Activated T-cell treated with anti-CD3 and anti-CD28 coated beads for 1 hour (primary cell): ENCODE results near the gene CRYGD.
"Not testable (repeated sequence)": the region's sequence is repeated elsewhere in the genome, so short reads cannot be mapped to it uniquely, and the experiment has no call there.

Experiments
- DNase-seq: peaks from one replicate; pipeline ENCODE4 v3.0.0-alpha.2; 2020; ENCODE audit warnings: low read depth

Gene CRYGD

DNA sequence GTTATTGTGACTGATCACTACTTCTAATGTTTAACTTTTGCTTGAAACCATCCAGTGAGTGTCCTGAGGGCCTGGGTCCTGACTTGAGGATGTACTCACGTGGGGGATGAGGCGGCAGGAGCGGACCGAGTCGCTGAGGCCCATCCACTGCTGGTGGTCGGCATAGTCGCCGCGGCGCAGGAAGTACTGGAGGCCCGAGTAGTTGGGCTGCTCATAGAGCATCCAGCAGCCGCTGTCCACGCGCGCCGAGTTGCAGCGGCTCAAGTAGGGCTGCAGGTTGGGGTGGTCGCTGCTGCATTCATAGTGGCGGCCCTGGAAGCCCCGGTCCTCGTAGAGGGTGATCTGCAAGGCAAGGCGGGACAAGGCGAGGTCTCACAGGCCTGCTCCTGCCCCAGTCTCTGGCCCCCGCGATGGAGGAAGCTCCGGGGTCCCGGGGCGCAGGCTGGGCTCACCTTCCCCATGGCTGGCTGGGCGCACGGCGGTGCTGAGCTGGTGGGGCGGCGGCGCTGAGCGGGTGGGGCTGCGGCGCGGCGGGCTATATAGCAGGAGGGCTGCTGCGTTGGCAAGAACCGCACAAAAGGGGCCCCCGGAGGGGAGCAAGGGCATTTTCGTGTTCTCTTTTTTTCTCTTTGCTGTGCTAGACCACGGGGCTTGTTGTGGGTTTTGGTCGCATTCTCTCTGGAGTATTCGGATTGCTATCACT is at the start of gene CRYGD:
TSS of gene CRYGD (minus strand) at position 512 of the 703 bp plus-strand sequence. CDS start at position 461, 51 bp downstream.
- not testable (repeated sequence) for DNase-seq

DNA sequence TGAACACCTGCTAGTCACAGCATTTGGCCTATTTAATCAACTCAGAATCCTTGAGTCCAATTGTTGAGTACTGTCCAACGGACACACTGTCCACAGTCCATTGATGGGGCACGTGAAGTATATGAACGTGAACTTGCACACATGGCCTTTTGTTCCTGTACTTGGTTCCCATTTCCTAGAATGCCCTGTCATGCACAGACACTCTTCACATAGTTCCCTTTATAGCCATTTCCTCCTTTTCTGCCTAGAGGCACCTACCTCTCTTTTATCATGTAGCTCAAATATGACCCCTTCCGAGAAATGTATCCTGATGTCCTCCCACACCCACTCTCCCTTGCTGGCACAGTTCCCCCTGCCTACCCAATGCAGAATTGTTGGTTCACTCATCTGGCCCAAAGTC is 47.8 kb upstream of the CRYGD start:
- DNase-seq = no peak

DNA sequence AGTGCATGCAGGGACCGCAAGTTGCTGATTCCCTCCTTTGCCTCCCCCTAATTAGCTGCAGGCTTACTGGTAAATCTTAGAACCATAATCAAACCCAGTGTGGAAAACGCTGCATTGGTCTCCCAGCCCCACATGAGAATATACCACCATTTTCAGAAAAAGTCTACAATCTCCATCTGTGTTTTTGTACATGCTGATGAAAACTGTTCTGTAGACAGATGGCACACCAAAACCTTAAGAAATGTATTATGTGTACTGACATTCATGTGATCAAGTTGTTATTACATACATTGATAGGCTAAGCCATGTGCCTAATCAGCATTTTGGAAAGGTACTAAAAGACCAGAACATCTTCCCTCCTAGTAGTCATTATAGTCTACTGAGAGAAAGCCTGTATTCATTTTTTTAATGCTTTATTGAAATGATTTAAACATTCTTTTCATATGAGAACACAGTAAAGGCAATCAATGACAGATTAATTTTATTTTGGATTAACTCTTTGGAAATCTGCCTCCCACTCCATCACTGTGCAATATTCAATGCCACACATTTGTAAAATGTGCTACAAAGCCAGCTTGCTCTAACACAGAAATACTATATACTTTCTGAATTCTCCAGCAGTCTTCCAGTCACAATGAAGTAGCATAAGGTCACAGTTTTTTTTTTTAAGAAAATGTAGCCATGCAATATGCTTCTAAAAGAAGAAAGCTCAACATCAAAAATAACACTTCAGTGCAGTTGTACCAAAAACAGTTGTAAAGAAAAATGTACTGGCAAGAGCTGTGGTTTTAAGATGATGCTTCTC is 40.8 kb upstream of the CRYGD start:
- no peak for DNase-seq

DNA sequence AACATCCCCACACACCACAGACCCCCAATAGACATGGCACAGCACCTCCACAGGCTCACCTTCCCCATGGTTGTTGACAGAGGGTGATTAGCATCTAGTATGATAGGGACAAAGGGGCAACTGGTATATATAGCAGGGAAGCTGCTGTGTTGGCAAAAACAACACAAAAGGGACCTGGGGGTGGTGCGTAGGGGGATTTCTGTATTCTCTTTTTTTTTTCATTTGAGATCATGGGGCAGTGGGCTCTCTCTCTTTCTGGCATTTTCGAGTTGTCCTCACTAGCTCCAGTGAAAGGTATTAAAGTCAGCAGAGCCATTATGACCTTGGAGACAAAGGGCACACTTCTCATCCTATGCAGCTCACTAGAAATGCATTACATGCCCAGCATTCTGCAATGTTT is 39.2 kb upstream of the CRYGD start, which contains the start of gene CRYGA:
TSS of gene CRYGA (minus strand) at position 101 of the 400 bp plus-strand sequence. CDS start at position 68, 33 bp downstream.
- DNase-seq = no peak

DNA sequence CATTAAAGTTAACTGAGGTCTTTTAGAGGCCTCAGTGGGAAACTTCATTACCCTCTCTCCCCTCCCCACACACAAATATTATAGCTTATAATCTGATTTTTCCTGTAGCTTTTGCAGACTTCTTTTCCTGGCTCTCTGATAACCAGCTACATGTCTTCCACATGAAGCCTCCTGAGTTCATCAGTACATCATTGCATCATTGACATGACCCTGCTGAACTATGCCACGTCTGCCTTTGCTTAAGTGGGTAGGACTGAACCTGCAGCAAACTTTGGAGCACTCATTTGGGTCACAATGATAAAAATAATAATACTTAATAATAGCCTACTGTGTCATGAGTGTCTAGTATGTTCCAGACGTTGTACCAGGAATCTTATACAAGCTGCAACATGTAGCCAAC is 32.1 kb upstream of the CRYGD start:
- DNase-seq = no peak

DNA sequence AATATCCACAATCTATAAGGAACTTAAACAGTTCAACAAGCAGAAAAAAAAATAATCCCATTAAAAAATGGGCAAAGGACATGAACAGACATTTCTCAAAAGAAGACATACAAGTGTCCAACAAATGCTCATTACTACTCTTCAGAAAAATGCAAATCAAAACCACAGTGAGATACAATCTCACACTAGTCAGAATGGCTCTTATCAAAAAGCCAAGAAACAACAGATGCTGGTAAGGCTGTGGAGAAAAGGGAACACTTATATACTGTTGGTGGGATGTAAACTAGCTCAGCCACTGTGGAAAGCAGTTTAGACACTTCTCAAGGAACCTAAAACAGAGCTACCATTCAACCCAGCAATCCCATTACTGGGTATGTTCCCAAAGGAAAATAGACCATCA is 28.8 kb upstream of the CRYGD start:
- DNase-seq = no peak

DNA sequence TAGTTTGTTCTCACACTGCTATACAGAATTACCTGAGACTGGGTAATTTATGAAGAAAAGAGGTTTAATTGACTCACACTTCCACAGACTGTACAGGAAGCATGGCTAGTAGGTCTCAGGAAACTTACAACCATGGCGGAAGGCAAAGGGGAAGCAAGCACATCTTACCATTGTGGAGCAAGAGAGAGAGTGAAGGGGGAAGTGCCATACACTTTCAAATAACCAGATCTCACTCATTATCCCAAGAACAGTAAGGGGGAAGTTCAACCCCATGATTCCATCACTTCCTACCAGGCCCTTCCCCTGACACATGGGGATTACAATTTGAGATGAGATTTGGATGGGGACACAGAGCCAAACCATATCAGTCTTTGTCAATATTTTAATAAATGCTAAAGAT is 26.6 kb upstream of the CRYGD start:
- no peak for DNase-seq

DNA sequence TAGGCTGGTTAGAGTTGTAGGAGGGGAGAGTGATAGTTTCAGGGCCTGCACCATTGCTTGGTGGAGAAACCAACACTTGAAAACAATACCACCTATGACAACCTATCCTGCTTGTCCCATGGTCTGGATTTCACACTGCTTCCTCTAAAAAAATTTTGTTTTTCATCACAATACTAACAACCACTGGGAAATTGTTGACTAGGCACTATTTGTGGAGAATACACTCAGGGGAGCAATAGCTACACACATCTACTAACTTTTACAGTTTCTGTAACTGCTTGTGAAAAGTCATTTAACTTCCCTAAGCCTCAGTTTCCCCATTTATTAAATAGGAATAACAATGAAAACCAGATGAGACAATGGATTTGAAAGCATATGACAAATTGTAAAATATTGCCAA is 25.8 kb upstream of the CRYGD start:
- DNase-seq = no peak

DNA sequence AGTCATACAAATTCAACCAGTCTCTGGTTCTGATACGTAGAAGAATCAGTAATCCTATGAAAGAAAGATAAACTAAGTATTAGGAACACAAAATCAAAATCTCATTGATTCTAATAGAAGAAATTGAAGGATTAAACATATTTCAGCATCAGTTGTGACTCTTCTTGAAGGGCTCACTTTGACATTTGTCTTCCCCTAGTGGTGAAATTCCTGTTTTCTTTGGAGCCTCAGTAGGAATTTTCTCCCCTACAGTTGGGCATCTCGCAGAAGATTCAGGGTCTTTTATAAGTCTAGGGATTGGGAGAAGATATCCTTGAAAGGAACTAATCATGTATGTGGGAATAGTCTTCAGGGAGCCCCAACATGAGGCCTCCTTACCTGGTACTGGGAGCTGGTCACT is 24.5 kb upstream of the CRYGD start:
- DNase-seq = no peak

DNA sequence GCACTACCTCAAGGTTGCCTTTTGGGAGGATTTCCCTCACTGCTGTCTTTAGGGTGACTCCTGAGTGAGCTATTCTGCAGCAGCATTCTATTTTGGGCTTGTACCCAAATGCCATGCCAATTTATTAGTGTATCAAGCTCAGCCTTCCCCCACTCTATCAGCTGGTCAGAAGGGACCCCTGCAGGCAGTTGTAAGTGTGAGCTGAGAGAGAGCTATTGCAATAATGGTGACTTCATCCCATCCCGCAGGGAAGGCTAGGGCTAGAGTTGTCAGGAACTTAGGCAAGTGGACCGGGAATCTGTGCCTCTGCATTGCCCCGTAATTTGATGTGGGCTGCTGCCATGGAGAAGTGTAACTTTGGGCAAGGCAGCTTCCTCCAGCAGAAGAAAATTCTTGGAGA is 23.4 kb upstream of the CRYGD start:
- DNase-seq = no peak

DNA sequence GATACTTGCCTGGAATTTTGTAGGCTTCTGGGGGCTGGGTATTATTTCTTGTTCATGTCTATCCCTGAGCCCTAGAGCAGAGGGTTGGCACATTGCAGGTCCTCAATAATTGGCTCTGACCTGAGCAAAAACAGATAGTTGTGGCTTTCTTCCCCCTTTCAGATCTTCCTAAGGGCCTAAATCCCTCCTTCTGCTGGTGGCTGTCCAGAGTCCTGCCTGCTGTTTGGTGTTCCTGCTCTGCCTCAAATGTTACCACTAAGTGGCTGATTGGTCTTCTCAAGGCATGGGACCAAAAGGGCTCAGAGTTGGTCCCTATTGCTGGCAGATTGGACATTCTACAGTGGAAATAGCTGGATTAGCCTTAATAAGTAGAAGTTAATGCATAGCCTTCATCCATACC is 22.7 kb upstream of the CRYGD start:
- no peak for DNase-seq

DNA sequence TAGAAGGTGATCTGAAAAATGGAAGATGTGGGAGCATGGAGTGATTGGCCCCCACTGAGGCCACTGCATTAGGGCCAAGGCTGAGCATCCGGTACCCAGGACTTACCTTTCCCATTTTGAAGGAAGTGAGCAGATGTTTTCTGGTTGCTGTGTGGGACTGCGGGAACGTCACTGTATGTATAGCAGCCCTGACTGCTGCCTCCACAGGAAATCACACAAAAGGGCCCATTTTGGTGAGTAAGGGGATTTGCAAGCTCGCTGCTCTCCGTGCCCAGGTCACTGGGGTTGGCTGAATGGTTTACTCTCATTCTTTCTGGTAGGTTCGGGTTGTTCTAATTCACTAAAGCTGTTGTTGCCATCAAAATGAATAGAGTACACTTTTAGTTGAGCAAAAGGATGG is 21.7 kb upstream of the CRYGD start, which contains the start of gene CRYGB:
TSS of gene CRYGB (minus strand) at position 153 of the 400 bp plus-strand sequence. CDS start at position 115, 38 bp downstream.
- no peak for DNase-seq

DNA sequence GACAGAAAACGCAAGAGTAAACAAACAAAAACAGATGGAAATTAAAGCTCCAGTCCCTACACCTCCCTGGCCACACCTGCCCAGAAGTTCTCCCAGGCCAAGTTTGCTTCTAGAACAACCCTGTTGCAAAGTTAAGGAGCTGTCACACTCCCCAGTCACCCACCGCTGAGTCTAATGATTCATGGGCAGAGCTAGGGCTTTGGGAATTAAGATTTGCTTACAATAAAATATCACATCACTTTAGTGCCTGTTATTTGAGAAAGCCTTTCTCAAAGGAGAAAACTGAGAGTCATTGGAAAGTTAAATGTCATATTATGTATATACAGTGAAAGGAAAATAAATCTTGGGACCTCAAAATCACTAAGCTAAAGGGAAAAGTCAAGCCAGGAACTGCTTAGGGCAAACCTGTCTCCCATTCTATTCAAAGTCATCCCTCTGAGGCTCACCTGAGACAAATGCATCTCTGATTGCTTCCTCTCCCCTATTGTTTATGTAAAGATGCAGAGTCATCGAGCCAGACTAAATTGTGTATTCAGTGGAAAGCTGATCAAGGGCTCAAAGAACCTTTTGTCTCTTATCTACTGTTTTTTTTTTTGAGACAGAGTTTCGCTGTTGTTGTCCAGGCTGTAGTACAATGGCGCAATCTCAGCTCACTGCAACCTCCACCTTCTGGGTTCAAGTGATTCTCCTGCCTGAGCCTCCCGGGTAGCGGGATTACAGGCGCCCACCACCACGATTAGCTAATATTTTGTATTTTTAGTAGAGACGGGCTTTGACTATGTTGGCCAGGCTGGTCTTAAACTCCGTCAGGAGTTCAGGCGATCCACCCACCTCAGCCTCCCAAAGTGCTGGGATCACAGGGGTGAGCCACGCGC is 18.8 kb upstream of the CRYGD start:
- no peak for DNase-seq

DNA sequence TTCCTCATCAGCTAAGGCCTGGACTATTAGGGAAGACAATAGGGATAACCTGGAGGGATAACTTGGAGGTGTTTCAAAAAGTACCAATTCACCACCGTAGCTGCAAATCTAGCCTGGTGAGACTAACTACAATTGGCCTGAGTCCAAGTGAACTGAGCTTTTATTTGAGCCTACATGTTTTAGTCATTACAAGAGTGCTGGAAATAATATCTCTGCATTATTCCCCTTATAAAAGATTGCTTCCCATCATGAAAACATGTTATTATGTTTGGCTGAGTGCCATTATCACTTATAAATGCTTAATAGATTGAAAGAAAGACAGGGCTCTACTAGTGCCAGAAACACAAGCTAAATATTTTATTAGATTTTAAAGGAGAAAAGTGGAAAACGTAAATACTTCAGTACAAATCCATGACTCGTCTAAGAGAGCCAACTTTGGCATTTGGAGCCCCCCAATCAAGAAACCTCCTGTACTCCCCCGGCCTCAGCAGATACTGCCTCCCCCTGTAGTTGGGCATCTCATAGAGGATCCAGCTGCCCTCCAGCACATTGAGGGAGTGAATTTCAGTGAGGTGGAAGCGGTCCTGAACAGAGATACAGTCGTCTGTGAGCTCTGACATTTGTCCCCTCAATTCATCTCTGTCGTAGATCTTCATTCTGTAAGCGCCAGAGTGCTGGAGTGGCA is 18.1 kb upstream of the CRYGD start:
- no peak for DNase-seq

DNA sequence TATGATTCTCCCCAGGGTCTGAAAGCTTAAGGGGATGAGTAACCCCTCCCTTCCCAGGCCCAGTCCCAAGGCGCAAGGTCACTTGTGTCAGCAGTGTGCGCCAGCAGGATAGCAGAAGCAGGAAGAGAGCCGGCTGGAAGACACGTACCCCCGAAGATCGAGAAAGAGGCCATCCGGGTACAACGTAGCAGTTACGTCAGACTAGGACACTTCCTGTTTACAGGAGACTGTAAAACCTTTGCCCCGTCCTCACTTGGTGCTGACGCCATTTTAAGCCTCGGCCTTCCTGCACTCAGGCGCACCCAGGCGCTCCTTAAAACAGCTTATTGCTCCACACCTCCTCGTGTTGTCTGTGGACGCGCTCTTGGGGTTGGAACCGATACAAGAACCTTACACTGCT is 15.1 kb upstream of the CRYGD start:
- DNase-seq = no peak

DNA sequence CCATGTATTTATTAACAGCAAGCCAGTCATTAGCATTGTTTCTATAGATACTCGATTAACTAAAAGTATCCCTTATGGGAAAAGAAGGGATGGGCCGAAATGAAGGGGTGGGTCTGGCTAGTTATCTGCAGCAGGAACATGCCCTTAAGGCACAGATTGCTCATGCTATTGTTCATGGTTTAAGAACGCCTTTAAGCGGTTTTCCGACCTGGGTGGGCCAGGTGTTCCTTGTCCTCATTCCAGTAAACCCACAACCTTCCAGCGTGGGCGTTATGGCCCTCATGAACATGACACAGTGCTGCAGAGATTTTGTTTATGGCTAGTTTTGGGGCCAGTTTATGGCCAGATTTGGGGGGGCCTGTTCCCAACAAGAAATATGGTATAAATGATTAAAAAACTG is 14.0 kb upstream of the CRYGD start:
- not testable (repeated sequence) for DNase-seq

DNA sequence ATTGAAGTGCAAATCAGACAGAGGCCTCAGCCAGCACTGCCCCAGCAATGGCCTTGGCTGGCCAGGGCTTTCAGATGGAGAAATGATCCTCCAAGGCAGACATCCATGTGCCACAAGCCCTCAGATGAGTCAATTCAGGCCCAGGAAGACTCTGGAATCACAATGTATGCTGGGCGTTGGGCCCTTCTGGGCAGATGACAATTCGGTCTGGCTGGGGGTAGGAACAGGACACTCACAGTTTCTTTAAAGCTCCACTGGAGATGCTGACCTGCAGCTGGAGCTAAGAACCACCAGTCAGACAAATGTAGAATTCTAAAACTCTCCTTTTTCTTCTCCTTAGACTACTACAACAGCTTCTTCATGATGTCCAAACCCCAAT is 12.4 kb upstream of the CRYGD start:
- no peak for DNase-seq

DNA sequence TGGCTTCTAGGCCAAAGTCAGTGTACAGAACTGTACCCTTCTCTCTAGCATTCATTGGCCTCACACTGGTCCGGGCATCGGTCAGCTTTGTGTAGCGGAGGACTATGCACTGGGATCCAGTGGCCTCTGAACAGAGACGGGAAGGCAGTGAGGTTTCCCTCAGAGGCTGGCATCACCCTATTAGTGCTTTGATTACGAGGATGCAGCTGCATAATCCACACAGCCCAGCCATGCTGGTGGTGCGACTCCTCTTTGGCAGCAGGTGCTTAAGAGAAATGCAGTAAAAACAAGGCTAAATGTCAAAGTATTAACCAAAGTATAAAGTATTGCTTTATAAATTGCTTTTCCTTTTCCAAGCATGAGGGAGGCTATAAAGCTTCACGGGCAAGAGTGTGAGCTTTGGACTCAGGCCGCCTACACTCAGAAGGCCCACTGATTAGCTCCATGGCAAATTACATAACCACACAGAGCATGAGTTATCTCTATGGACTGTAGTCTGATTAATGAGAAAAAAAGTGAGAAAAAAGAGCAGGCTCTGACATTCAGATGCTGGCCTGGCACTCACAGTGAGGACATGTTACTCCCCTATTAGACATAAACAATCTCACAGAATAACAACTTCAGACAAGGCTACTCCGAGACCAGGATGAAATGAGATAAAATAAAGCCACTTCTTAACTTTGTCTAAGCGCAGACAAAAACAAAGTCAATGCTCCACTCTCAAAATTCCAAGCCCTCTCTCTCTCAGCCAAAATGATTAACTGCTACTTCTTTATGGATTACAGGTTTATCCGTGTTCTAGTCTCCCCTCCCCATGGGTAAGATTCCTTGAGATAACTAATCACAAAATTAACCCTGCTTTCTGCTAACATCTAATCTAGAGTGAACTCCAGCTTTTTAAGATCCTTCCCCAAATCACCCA is 11.7 kb upstream of the CRYGD start:
- DNase-seq = no peak

DNA sequence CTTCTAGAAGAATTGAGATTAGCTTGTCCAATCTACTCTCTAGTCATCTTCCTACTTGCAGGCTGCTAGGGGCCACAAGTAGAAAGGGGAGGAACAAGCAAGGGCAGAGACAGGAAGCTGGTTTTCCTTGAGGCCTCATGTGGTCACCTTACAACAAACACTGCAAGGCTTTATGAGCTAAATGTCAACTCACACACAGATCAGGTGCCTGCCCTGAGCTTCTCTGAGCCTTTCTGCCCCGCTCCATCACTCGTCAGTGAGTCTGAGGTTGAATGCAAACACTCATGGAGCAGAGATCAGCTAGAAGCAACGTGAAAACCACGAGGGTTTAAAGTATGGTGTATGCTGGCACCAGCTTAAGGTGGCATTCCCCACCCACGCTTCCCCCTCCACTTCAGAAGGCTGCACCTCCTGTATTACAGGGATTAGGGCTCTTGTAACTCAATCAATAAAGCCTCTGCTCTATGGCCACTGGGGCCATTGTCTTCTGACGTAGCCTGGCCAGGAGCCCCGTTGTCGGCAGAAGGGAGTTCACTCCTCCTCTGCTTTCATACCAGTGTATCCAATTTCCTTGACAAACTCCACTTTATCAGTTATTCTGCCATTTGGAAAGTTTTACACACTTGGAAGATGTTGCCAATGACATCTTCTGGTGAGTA is 10.7 kb upstream of the CRYGD start:
- no peak for DNase-seq

DNA sequence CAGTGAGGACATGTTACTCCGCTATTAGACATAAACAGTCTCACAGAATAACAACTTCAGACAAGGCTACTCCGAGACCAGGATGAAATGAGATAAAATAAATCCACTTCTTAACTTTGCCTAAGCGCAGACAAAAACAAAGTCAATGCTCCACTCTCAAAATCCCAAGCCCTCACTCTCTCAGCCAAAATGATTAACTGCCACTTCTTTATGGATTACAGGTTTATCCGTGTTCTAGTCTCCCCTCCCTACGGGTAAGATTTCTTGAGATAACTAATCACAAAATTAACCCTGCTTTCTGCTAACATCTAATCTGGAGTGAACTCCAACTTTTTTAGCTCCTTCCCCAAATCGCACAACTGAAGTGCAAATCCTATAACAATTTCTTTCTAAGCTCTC is 6.4 kb upstream of the CRYGD start:
- DNase-seq = no peak
